ENCODE results near the gene SRGAP1. TPM values are rescaled to one million over a fixed set of nuclear protein-coding genes. Genes with fewer than 3 reads are reported as not detected.

Gene SRGAP1
- total and polyA plus RNA-seq, 2 donors from 2014 or later, result 1.8 to 13.5 TPM

GRCh38 chr12:63849641-63850040 is 5.1 kb downstream of the SRGAP1 start:
- H3K36me3 ChIP-seq (ENCODE audit: control insufficient read depth in 2 of 3, insufficient read depth in 3 of 3, low read length in 3 of 3), result no peaks in the 10 kb centered on the region
- H3K27me3 ChIP-seq (ENCODE audit: control insufficient read depth, insufficient read depth, low read length), result no peaks in the 10 kb centered on the region
- H3K4me3 ChIP-seq (ENCODE audit: low read length in 3 of 3), result no peak overlapping the region
- no peak for FAIRE-seq
- no peak overlapping the region for H3K27ac ChIP-seq (ENCODE audit: low read depth in 2 of 2, low read length in 2 of 2)
- H3K4me1 ChIP-seq (ENCODE audit: control insufficient read depth in 2 of 3, insufficient read depth in 2 of 3, low read depth in 1 of 3, low read length in 3 of 3), result peaks cover 3 to 25% (median 17%) of the 10 kb centered on the region in 3 donors
- no peak for TF ChIP-seq CTCF (IDR thresholded peaks at IDR 0.05; ENCODE audit: borderline replicate concordance, extremely low read depth, insufficient read depth)
- H3K9me3 ChIP-seq (ENCODE audit: control insufficient read depth in 2 of 3, insufficient read depth in 1 of 3, low read length in 3 of 3), result no peaks in the 10 kb centered on the region
- intact Hi-C loops (cut with DNase I), result no loop called here
- H3K9ac ChIP-seq (ENCODE audit: low read length in 3 of 3), result no peak overlapping the region
- DNase-seq, result no peak

GRCh38 chr12:63853978-63854377 is 9.5 kb downstream of the SRGAP1 start:
- Histone ChIP-seq H3K27me3 (ENCODE audit: control insufficient read depth, insufficient read depth, low read length) (no peaks in the 10 kb centered on the region), H3K27ac (ENCODE audit: low read depth in 2 of 2, low read length in 2 of 2) (no peak overlapping the region), H3K36me3 (ENCODE audit: control insufficient read depth in 2 of 3, insufficient read depth in 3 of 3, low read length in 3 of 3) (no peaks in the 10 kb centered on the region), H3K9ac (ENCODE audit: low read length in 3 of 3) (no peak overlapping the region), H3K9me3 (ENCODE audit: control insufficient read depth in 2 of 3, insufficient read depth in 1 of 3, low read length in 3 of 3) (no peaks in the 10 kb centered on the region), H3K4me1 (ENCODE audit: control insufficient read depth in 2 of 3, insufficient read depth in 2 of 3, low read depth in 1 of 3, low read length in 3 of 3) (peaks cover 0 to 20% (median 7%) of the 10 kb centered on the region in 3 donors), H3K4me3 (ENCODE audit: low read length in 3 of 3) (no peak overlapping the region)
- TF ChIP-seq CTCF (IDR thresholded peaks at IDR 0.05; ENCODE audit: borderline replicate concordance, extremely low read depth, insufficient read depth), result no peak
- DNase-seq, result no peak
- no peak for FAIRE-seq
- intact Hi-C loops (cut with DNase I), result no loop called here

GRCh38 chr12:63855299-63855698 is 10.8 kb downstream of the SRGAP1 start:
- H3K4me3 ChIP-seq (ENCODE audit: low read length in 3 of 3), result no peak overlapping the region
- intact Hi-C loops (cut with DNase I), result no loop called here
- no peaks in the 10 kb centered on the region for H3K36me3 ChIP-seq (ENCODE audit: control insufficient read depth in 2 of 3, insufficient read depth in 3 of 3, low read length in 3 of 3)
- H3K9ac ChIP-seq (ENCODE audit: low read length in 3 of 3), result no peak overlapping the region
- FAIRE-seq (no peak), DNase-seq (no peak)
- H3K27me3 ChIP-seq (ENCODE audit: control insufficient read depth, insufficient read depth, low read length), result no peaks in the 10 kb centered on the region
- no peak for TF ChIP-seq CTCF (IDR thresholded peaks at IDR 0.05; ENCODE audit: borderline replicate concordance, extremely low read depth, insufficient read depth)
- H3K9me3 ChIP-seq (ENCODE audit: control insufficient read depth in 2 of 3, insufficient read depth in 1 of 3, low read length in 3 of 3), result no peaks in the 10 kb centered on the region
- H3K4me1 ChIP-seq (ENCODE audit: control insufficient read depth in 2 of 3, insufficient read depth in 2 of 3, low read depth in 1 of 3, low read length in 3 of 3), result peaks cover 0 to 12% (median 0%) of the 10 kb centered on the region in 3 donors
- H3K27ac ChIP-seq (ENCODE audit: low read depth in 2 of 2, low read length in 2 of 2), result no peak overlapping the region

Measured in kidney (tissue), 14 donors.